Endothelial cell (in vitro differentiated cells): Measurements from ENCODE around the gene TSPAN11. TPM values are rescaled to one million over a fixed set of nuclear protein-coding genes. Genes with fewer than 3 reads are reported as not detected.

Experiments
- DNase-seq: peaks from one replicate; pipeline ENCODE4 v3.0.0; 2021; ENCODE audit warnings: low spot score
- H3K27ac Mint-ChIP-seq: one replicate; pipeline ENCODE4 v1.8.0; 2021; ENCODE audit warnings: mixed read lengths, inconsistent platforms; ENCODE audit not compliant: unreplicated experiment
- H3K27me3 Mint-ChIP-seq: one replicate; pipeline ENCODE4 v1.8.0; 2021; ENCODE audit warnings: mild to moderate bottlenecking, moderate library complexity, mixed read lengths, inconsistent platforms; ENCODE audit not compliant: unreplicated experiment
- H3K36me3 Mint-ChIP-seq: one replicate; pipeline ENCODE4 v1.8.0; 2021; ENCODE audit warnings: mild to moderate bottlenecking, low read depth, mixed read lengths, inconsistent platforms; ENCODE audit not compliant: unreplicated experiment
- H3K4me1 Mint-ChIP-seq: one replicate; pipeline ENCODE4 v1.8.0; 2021; ENCODE audit warnings: mild to moderate bottlenecking, mixed read lengths, inconsistent platforms; ENCODE audit not compliant: unreplicated experiment
- H3K4me3 Mint-ChIP-seq: one replicate; pipeline ENCODE4 v1.8.0; 2021; ENCODE audit warnings: mild to moderate bottlenecking, mixed read lengths, inconsistent platforms; ENCODE audit not compliant: unreplicated experiment
- H3K9me3 Mint-ChIP-seq: one replicate; pipeline ENCODE4 v1.8.0; 2021; ENCODE audit warnings: mixed read lengths, inconsistent platforms; ENCODE audit not compliant: unreplicated experiment
- CTCF ChIP-seq: fragments of 200-600 bp; sonication (generic); IDR thresholded peaks from one replicate; pipeline ENCODE4 v1.5.0; 2021; ENCODE audit warnings: antibody characterized with exemption; ENCODE audit not compliant: unreplicated experiment
- total RNA-seq: library from RNA; stranded (reverse); fragmentation: NEBNext Ultra II Directional; extraction: Animal tissue kit (Norgen Biotek cat#: 25700); gene quantifications from one replicate; pipeline ENCODE4 v1.2.1, GENCODE V29; 2021; ENCODE audit not compliant: unreplicated experiment

TSPAN11 gene
- total RNA-seq, 1 donor from 2014 or later, result 3.6 TPM

GRCh38 chr12:31019561-31019960 is 93.0 kb downstream of the TSPAN11 start:
- Mint-ChIP-seq H3K9me3 (no peaks in the 10 kb centered on the region), H3K4me1 (peaks cover 36% of the 10 kb centered on the region), H3K27me3 (peaks cover 13% of the 10 kb centered on the region), H3K36me3 (no peaks in the 10 kb centered on the region), H3K4me3 (peak overlapping the region; percentile 9), H3K27ac (no peak overlapping the region)
- DNase-seq, result no peak
- no peak for TF ChIP-seq CTCF

GRCh38 chr12:31019976-31020375 is 93.4 kb downstream of the TSPAN11 start:
- Mint-ChIP-seq H3K27me3 (peaks cover 13% of the 10 kb centered on the region), H3K36me3 (no peaks in the 10 kb centered on the region), H3K4me1 (peaks cover 38% of the 10 kb centered on the region), H3K4me3 (no peak overlapping the region), H3K27ac (no peak overlapping the region), H3K9me3 (no peaks in the 10 kb centered on the region)
- no peak for TF ChIP-seq CTCF
- no peak for DNase-seq

GRCh38 chr12:31020385-31021166 is 94.0 kb downstream of the TSPAN11 start:
- H3K9me3 Mint-ChIP-seq, result no peaks in the 10 kb centered on the region
- no peak for DNase-seq
- H3K27ac Mint-ChIP-seq, result no peak overlapping the region
- H3K27me3 Mint-ChIP-seq, result peaks cover 14% of the 10 kb centered on the region
- H3K4me1 Mint-ChIP-seq, result peaks cover 38% of the 10 kb centered on the region
- no peak overlapping the region for H3K4me3 Mint-ChIP-seq
- H3K36me3 Mint-ChIP-seq, result peaks cover under 1% of the 10 kb centered on the region
- TF ChIP-seq CTCF, result no peak

- Mint-ChIP-seq H3K4me3 (no peak overlapping the region), H3K27me3 (peaks cover 15% of the 10 kb centered on the region), H3K9me3 (no peaks in the 10 kb centered on the region), H3K36me3 (peaks cover 3% of the 10 kb centered on the region), H3K4me1 (peaks cover 36% of the 10 kb centered on the region), H3K27ac (no peak overlapping the region)
- TF ChIP-seq CTCF, result no peak
- DNase-seq, result no peak
Observed at GRCh38 chr12:31021181-31021580, 94.6 kb downstream of the TSPAN11 start.

- peaks cover 15% of the 10 kb centered on the region for H3K27me3 Mint-ChIP-seq
- H3K4me1 Mint-ChIP-seq, result peaks cover 34% of the 10 kb centered on the region
- H3K27ac Mint-ChIP-seq, result no peak overlapping the region
- H3K9me3 Mint-ChIP-seq, result no peaks in the 10 kb centered on the region
- no peak for TF ChIP-seq CTCF
- DNase-seq, result no peak
- H3K36me3 Mint-ChIP-seq, result peaks cover 3% of the 10 kb centered on the region
- no peak overlapping the region for H3K4me3 Mint-ChIP-seq
Observed at GRCh38 chr12:31021809-31022494, 95.4 kb downstream of the TSPAN11 start.
